Esophagus squamous epithelium (tissue), 5 donors: ENCODE results near the gene TBC1D2B. TPM values are rescaled to one million over a fixed set of nuclear protein-coding genes. Genes with fewer than 3 reads are reported as not detected.
A peak's percentile ranks its signal among the peaks of the same experiment; 100 is the strongest.

Experiments
- DNase-seq: peaks from one replicate; lab custom pipeline; 2025; lab: John Stamatoyannopoulos, UW
- H3K27ac ChIP-seq, 4 donors: fragments of 200-600 bp; sonication (generic); one replicate each; pipeline ENCODE4 v1.5.1; 2016 to 2019; ENCODE audit warnings: mild to moderate bottlenecking in 1 of 4
- H3K27me3 ChIP-seq, 4 donors: fragments of 200-600 bp; sonication (generic); 1 replicate in 3 of 4; 2 replicates in 1 of 4; pipeline versions ENCODE4 v1.5.1 to v1.6.0; 2017 to 2021; ENCODE audit warnings: antibody characterized with exemption in 1 of 4
- H3K36me3 ChIP-seq, 3 donors: fragments of 200-600 bp; sonication (generic); one replicate each; pipeline ENCODE4 v1.5.1; 2016 to 2019
- H3K4me1 ChIP-seq, 3 donors: fragments of 200-600 bp; sonication (generic); one replicate each; pipeline ENCODE4 v1.5.1; 2017 to 2019
- H3K4me3 ChIP-seq, 4 donors: fragments of 200-600 bp; sonication (generic); 1 replicate in 3 of 4; 2 replicates in 1 of 4; pipeline ENCODE4 v1.5.1; 2016 to 2019; ENCODE audit warnings: mild to moderate bottlenecking in 2 of 4, moderate library complexity in 1 of 4
- H3K9me3 ChIP-seq, 3 donors: fragments of 200-600 bp; sonication (generic); one replicate each; pipeline ENCODE4 v1.5.1; 2016 to 2019
- CTCF ChIP-seq, 6 experiments: fragments of 450-650 bp in 4 of 6; fragments of 200-600 bp in 2 of 6; sonication (generic) in 2 of 6; IDR thresholded peaks; one replicate each; pipeline ENCODE4 v1.5.1; 2016 to 2019; ENCODE audit warnings: antibody characterized with exemption in 6 of 6, mild to moderate bottlenecking in 4 of 6, moderate library complexity in 4 of 6
- POLR2A ChIP-seq, 4 donors: fragments of 450-650 bp; IDR thresholded peaks; one replicate each; pipeline ENCODE4 v1.6.1; 2017; ENCODE audit warnings: antibody characterized with exemption in 4 of 4, mild to moderate bottlenecking in 4 of 4, moderate library complexity in 3 of 4
- WGBS, 2 donors: methylation state at CpG; one replicate each; pipeline ENCODE4 v1.1.5; 2018; 5-methylcytosine and 5-hydroxymethylcytosine counted together
- intact Hi-C: fragments of 100-400 bp; cut with DNase I; formaldehyde crosslinking; loops from one replicate; pipeline ENCODE4 v1.15.0; 2022
- total RNA-seq, 4 donors: library from RNA; depleted of rRNA; stranded (reverse); fragments of >200 nt; gene quantifications; one replicate each; pipeline ENCODE4 v1.1.0, GENCODE V29; 2016
- donor health status: DM: yes; HTN: yes; CAD: no.

TBC1D2B gene
- total RNA-seq, 4 donors from 2014 or later: 13.0 to 30.7 (median 17.8) TPM

DNA sequence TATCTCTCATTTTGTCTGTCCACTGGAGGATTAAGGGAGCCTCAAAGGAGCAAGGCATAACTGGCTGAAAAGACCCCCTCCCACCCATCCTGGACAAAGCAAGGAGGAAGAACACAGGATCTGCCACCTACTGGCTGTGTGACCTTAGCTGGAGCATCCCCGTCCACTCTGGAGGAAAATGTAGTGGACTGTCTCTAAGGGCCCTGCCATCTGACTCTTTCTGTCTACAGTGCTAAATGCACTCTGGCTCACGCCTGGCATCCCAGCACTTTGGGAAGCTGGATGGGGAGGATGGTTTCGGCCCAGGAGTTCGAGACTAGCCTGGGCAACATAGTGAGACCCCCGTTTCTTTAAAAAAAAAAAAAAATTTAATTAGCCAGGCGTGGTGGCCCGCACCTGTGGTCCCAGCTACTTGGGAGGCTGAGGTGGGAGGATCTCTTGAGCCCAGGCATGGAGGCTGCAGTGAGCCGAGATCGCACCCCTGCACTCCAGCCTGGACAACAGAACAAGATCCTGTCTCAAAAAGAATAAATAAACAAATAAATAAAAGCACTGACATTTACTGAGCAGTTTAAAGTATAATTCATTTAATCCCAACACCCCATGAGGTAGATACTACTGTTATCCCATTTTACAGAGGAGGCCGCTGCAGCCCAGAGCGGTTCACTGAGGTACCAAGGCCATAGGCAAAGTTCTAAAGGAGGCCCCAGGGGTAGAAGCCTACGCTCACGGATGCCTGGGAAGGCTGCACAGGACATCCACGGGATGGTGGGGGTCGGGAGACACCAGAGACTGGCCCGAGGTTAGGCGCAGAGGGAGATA lies 1.1 kb downstream of the TBC1D2B start:
- WGBS, 2 donors: 25 to 36% methylated on average over 8 to 14 of the region's 17 CpGs
- no peak for DNase-seq
- peaks cover 23 to 64% (median 36%) of the 10 kb centered on the region in 3 donors for H3K4me1 ChIP-seq
- no peaks in the 10 kb centered on the region for H3K27me3 ChIP-seq
- H3K27ac ChIP-seq: peak overlapping the region; percentile 82 to 95 (median 92)
- peak overlapping the region; percentile 52 to 96 (median 76) for H3K4me3 ChIP-seq
- intact Hi-C loops: no loop called here
- TF ChIP-seq CTCF (IDR thresholded peaks at IDR 0.05): no peak
- no peak for TF ChIP-seq POLR2A (IDR thresholded peaks at IDR 0.05)
- no peaks in the 10 kb centered on the region for H3K36me3 ChIP-seq
- H3K9me3 ChIP-seq: no peaks in the 10 kb centered on the region

DNA sequence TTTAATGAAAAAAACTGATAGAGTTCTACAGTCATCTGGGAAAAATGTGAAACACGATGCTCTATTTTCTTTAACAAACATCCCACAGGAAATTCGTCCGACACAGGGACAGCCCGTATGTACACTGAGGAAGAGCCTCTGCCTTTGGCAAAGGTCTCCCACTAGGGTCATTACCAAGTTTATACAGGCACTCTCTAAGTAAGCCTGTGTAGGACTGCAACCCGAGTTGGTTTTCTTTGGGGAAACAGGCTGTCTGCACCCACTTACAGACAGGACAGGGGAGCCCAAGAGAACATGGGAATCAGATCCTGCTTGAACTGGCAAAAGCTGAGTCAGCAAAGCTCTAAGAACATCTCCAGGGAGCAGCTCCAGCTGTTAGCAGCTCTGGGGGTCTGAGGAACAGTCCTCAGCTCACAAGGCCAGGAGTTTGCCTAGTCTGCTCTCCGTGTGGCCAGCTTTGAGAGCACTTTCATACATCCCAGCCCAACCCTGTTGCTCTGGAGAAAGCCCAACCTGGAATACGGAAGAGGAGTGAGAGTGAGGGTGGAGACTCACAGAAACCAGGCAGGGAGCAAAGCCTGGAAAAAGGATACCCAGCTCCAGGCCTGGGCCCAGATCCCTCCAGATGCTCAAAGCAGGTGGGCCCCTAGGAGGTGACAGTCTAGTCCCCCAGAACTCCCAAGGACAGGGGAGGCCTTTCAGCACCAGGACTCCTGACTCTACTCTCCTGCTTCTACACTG lies 1.9 kb downstream of the TBC1D2B start:
- TF ChIP-seq CTCF (IDR thresholded peaks at IDR 0.05) (no peak), POLR2A (IDR thresholded peaks at IDR 0.05) (peak in 1 of 4 donors; percentile 42)
- peaks cover 25 to 72% (median 38%) of the 10 kb centered on the region in 3 donors for H3K4me1 ChIP-seq
- H3K4me3 ChIP-seq: peak overlapping the region; percentile 52 to 96 (median 76)
- peak overlapping the region; percentile 82 to 95 (median 92) for H3K27ac ChIP-seq
- no peaks in the 10 kb centered on the region for H3K27me3 ChIP-seq
- no peak for DNase-seq
- H3K36me3 ChIP-seq: no peaks in the 10 kb centered on the region
- 2 to 10% methylated on average over 5 to 7 of the region's 7 CpGs for WGBS, 2 donors
- intact Hi-C loops: no loop called here
- H3K9me3 ChIP-seq: no peaks in the 10 kb centered on the region

DNA sequence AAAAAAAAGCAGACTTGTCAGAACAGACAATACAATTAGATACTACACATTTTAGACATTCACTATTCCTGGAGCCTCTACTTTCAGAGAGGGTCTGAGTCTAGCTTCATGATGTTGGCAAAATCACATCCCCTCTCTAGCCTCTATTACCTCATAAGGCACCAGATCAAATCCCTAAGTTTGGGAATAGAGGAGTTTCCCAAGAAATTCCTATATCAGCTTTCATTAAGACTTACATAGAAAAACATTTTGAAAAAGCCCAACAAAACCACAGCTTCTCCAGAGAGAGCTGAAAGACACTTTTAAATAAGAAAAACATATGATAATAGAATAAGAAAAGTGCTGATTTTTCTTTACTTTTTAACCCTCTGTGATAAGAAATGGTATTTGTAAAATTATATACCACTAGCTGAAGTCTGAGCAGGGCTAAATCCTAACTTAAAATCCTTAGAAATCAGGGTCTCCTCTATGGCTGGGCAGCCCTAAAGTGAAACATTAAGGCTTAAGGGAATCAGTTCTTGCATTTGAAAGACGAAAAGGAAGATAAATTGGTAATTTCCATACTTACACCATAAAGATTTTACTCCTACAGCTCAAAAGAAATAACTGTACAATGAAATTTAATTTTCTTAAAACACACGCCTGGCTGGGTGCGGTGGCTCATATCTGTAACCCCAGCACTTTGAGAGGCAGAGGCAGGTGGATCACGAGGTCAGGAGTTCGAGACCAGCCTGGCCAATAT lies 4.3 kb downstream of the TBC1D2B start:
- WGBS, 2 donors: 86 to 93% methylated on average over 5 of the region's 5 CpGs
- TF ChIP-seq POLR2A (IDR thresholded peaks at IDR 0.05): no peak

DNA sequence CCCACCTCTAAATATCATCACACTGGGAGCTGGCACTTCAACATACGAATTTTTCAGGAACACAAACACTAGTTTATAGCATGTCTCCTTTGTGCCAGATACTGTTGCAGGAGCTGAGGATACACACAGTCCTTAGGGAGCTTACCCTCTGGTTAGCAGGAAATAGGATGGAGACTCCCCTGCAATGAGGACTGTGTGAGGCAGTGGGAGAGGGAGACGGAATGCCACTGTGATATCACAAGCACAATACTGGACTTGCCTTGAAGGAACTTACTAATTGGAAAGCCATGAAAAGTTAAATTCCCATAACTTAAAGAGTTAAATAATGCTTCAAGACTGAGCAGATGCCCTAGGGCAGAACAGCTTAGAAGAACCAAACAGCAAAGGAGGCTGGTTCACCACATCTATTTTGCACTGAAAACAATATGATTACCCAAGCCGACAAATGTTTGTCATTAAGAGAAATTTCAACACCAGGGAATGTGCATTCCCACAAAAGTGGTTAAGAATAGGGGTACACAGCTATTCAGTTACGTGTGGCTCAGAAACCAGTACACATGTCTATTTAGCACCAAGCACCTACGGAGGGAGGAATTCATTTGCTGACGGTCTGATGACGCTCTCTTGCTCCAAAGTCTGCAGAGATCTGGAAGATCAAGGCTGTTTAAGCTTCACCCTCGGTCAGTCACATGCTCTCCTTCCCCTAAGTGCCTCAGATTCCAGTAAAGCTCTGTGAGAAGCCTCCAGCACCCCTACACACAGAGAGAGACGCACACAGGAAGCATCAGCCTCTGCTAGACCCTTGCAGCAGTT lies 5.2 kb downstream of the TBC1D2B start:
- H3K9me3 ChIP-seq: no peaks in the 10 kb centered on the region
- TF ChIP-seq POLR2A (IDR thresholded peaks at IDR 0.05): peak in 1 of 4 donors; percentile 30
- TF ChIP-seq CTCF (IDR thresholded peaks at IDR 0.05): no peak
- H3K4me1 ChIP-seq: peaks cover 41 to 97% (median 65%) of the 10 kb centered on the region in 3 donors
- H3K36me3 ChIP-seq: no peaks in the 10 kb centered on the region
- no peaks in the 10 kb centered on the region for H3K27me3 ChIP-seq
- H3K27ac ChIP-seq: peak overlapping the region; percentile 31 to 82 (median 51)
- intact Hi-C loops: no loop called here
- DNase-seq: no peak
- 44 to 53% methylated on average over 7 to 8 of the region's 9 CpGs for WGBS, 2 donors
- H3K4me3 ChIP-seq: peak overlapping the region in 1 of 4 donors; percentile 31

More for the DNA sequence above, 4.3 kb downstream of the TBC1D2B start:
- H3K27ac ChIP-seq: peak overlapping the region; percentile 31 to 82 (median 51)
- intact Hi-C loops: no loop called here
- H3K36me3 ChIP-seq: no peaks in the 10 kb centered on the region
- H3K4me1 ChIP-seq: peaks cover 36 to 94% (median 60%) of the 10 kb centered on the region in 3 donors
- H3K27me3 ChIP-seq: no peaks in the 10 kb centered on the region
- peak overlapping the region in 1 of 4 donors; percentile 31 for H3K4me3 ChIP-seq
- no peaks in the 10 kb centered on the region for H3K9me3 ChIP-seq
- DNase-seq: no peak
